Left lobe of liver (tissue), 2 donors: Measurements from ENCODE around the gene FCGR3A. TPM values are rescaled to one million over a fixed set of nuclear protein-coding genes. Genes with fewer than 3 reads are reported as not detected.
"Not testable (repeated sequence)": the region's sequence is repeated elsewhere in the genome, so short reads cannot be mapped to it uniquely, and the experiment has no call there.

Experiments used
- ATAC-seq: fragments of 200-7000 bp; cut with Tn5 transposase; one replicate; pipeline ENCODE4 v1.9.1; 2020; ENCODE audit warnings: mild to moderate bottlenecking, moderate library complexity
- DNase-seq: peaks from one replicate; pipeline ENCODE4 v3.0.0-alpha.2; 2020; ENCODE audit warnings: low spot score
- total RNA-seq: library from RNA; stranded (reverse); gene quantifications from one replicate; pipeline ENCODE4 v1.2.1, GENCODE V29; 2021
- donor health status: DM: no; HTN: no; CAD: no; lungs with moderate emphysema.
- donor health status: DM: no; HTN: yes; CAD: no.

FCGR3A gene
- total RNA-seq, 1 donor from 2014 or later: 25.2 TPM

GRCh38 chr1:161557506-161558450 lies 8.2 kb upstream of the FCGR3A start:
- not testable (repeated sequence) for DNase-seq, ATAC-seq

GRCh38 chr1:161556990-161557389 lies 7.4 kb upstream of the FCGR3A start:
- ATAC-seq: not testable (repeated sequence)

GRCh38 chr1:161556143-161556542 lies 6.5 kb upstream of the FCGR3A start:
- DNase-seq, ATAC-seq: not testable (repeated sequence)

More at GRCh38 chr1:161556990-161557389, 7.4 kb upstream of the FCGR3A start:
- not testable (repeated sequence) for DNase-seq

- not testable (repeated sequence) for DNase-seq
- ATAC-seq: peak; percentile 40
These were observed 5.3 kb upstream of the FCGR3A start for GRCh38 chr1:161554815-161555417.

GRCh38 chr1:161554340-161554739 lies 4.7 kb upstream of the FCGR3A start:
- DNase-seq, ATAC-seq: not testable (repeated sequence)

- DNase-seq, ATAC-seq: not testable (repeated sequence)
These were observed 4.0 kb upstream of the FCGR3A start for GRCh38 chr1:161553631-161554030.

- ATAC-seq, DNase-seq: not testable (repeated sequence)
These were observed 1.3 kb upstream of the FCGR3A start for GRCh38 chr1:161550942-161551341.

- ATAC-seq: peak; percentile 88
- DNase-seq: peak; percentile 71
These were observed 740 bp downstream of the FCGR3A start for GRCh38 chr1:161548749-161549406.

- not testable (repeated sequence) for DNase-seq
- peak; percentile 26 for ATAC-seq
These were observed 1.4 kb downstream of the FCGR3A start for GRCh38 chr1:161547995-161548741.

GRCh38 chr1:161545005-161545731 lies 4.5 kb downstream of the FCGR3A start:
- DNase-seq, ATAC-seq: not testable (repeated sequence)

- ATAC-seq, DNase-seq: not testable (repeated sequence)
These were observed 6.5 kb downstream of the FCGR3A start for GRCh38 chr1:161543125-161543524.

GRCh38 chr1:161542091-161542559 lies 7.5 kb downstream of the FCGR3A start:
- not testable (repeated sequence) for DNase-seq, ATAC-seq

- ATAC-seq: peak; percentile 19
- DNase-seq: not testable (repeated sequence)
These were observed 9.1 kb downstream of the FCGR3A start for GRCh38 chr1:161540570-161540960.

- peak; percentile 85 for DNase-seq
- ATAC-seq: peak; percentile 88
These were observed 9.7 kb downstream of the FCGR3A start for GRCh38 chr1:161539731-161540569.

GRCh38 chr1:161538925-161539479 lies 10.6 kb downstream of the FCGR3A start:
- DNase-seq, ATAC-seq: not testable (repeated sequence)

- DNase-seq, ATAC-seq: not testable (repeated sequence)
These were observed 12.4 kb downstream of the FCGR3A start for GRCh38 chr1:161537068-161537669.

- ATAC-seq, DNase-seq: not testable (repeated sequence)
These were observed 16.7 kb downstream of the FCGR3A start for GRCh38 chr1:161532644-161533567.
